Astrocyte of the spinal cord (primary cell): ENCODE measurements around the gene NOL6.
"Not testable (repeated sequence)": the region's sequence is repeated elsewhere in the genome, so short reads cannot be mapped to it uniquely, and the experiment has no call there.

Experiments used
- DNase-seq: peaks from one replicate; pipeline ENCODE4 v3.0.0; 2011; ENCODE audit warnings: low read depth, low spot score
- H3K4me3 ChIP-seq: 2 replicates; pipeline ENCODE4 v1.5.1; 2011; ENCODE audit warnings: low read depth, mild to moderate bottlenecking, low read length, moderate library complexity
- in situ Hi-C: cut with HindIII; loops from 2 replicates; pipeline ENCODE4 v1.10.0; 2017; ENCODE audit warnings: low sequenced_read_pairs
- TF ChIP-seq, protein P1 (sequence below): IDR thresholded peaks from 2 replicates; pipeline ENCODE4 v1.5.1; 2012; ENCODE audit warnings: low read depth, mild to moderate bottlenecking, low read length, inconsistent platforms

The NOL6 gene

GRCh38 chr9:33473643-33474352 lies at the start of gene NOL6:
TSS of gene NOL6 (minus strand) at chr9:33473924. CDS start at chr9:33473842, 82 bp downstream.
- peak within 1 kb of the TSS; percentile 85 for H3K4me3 ChIP-seq
- in situ Hi-C loops, result no loop called here
- DNase-seq, result peak; percentile 99
- TF ChIP-seq, protein P1, sequence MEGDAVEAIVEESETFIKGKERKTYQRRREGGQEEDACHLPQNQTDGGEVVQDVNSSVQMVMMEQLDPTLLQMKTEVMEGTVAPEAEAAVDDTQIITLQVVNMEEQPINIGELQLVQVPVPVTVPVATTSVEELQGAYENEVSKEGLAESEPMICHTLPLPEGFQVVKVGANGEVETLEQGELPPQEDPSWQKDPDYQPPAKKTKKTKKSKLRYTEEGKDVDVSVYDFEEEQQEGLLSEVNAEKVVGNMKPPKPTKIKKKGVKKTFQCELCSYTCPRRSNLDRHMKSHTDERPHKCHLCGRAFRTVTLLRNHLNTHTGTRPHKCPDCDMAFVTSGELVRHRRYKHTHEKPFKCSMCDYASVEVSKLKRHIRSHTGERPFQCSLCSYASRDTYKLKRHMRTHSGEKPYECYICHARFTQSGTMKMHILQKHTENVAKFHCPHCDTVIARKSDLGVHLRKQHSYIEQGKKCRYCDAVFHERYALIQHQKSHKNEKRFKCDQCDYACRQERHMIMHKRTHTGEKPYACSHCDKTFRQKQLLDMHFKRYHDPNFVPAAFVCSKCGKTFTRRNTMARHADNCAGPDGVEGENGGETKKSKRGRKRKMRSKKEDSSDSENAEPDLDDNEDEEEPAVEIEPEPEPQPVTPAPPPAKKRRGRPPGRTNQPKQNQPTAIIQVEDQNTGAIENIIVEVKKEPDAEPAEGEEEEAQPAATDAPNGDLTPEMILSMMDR, result no peak

DNA sequence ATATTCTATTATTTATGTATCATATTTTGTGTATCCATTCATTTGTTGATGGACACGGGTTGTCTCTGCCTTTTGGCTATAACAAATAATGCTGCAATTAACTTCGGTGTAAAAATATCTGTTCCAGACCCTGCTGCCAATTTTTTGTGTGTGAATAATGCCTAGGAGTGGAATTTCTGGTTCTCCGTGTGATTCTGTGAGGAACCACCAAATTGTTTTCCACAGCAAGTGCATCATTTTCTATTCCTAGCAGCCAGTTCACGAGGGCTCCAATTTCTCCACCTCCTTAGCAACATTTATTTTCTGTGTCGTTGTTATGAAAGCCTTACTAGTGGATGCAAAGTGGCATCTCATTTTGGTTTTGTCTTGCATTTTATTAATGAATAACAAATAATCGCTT lies 48.1 kb upstream of the NOL6 start:
- DNase-seq, H3K4me3 ChIP-seq, in situ Hi-C loops: not testable (repeated sequence)

- in situ Hi-C loops, H3K4me3 ChIP-seq: not testable (repeated sequence)
- DNase-seq, result peak; percentile 62
Observed at GRCh38 chr9:33517934-33518577, 44.3 kb upstream of the NOL6 start.

- in situ Hi-C loops, result no loop called here
- peak; percentile 47 for DNase-seq
- no peak overlapping the region for H3K4me3 ChIP-seq
- TF ChIP-seq, protein P1, result peak; percentile 62
Observed at GRCh38 chr9:33517373-33517772, 43.6 kb upstream of the NOL6 start.

- H3K4me3 ChIP-seq, in situ Hi-C loops, DNase-seq: not testable (repeated sequence)
Observed at GRCh38 chr9:33516397-33516796, 42.7 kb upstream of the NOL6 start.

DNA sequence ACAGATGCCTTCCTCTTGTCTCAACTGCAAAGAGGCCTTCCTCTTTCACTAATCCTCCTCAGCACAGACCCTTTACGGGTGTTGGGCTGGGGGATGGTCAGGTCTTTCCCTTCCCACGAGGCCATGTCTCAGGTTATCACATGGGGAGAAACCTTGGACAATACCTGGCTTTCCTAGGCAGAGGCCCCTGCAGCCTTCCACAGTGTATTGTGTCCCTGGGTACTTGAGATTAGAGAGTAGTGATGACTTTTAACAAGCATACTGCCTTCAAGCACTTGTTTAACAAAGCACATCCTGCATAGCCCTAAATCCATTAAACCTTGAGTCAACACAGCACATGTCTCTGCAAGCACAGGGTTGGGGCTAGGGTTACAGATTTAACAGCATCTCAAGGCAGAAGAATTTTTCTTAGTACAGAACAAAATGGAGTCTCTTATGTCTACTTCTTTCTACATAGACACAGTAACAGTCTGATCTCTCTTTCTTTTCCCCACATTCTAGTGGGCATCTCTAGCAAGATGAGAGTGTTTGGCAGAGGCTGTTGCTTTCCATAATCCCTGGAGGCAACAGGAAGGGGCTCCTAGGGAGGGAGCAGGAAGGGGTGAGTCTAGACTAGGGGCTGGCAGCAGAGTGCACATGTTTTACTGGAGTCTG lies 41.7 kb upstream of the NOL6 start:
- DNase-seq, in situ Hi-C loops, H3K4me3 ChIP-seq: not testable (repeated sequence)

GRCh38 chr9:33512535-33512934 lies 38.8 kb upstream of the NOL6 start:
- DNase-seq, H3K4me3 ChIP-seq, in situ Hi-C loops: not testable (repeated sequence)

DNA sequence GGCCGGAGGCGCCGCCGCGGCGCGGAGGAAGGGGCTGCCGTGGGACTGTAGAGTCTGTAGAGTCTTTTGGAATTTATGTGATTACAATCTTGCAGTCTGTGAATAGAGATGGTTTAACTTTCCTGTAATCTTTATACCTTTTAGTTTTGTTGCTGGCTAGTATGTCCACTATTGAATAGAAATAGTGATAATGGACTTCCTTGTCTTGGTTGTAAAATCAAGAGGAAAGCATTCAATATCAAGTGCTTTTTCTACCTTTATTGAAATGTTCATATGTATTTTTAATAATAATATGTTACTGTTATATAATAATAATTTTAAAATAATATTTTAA lies 37.4 kb upstream of the NOL6 start:
- in situ Hi-C loops, DNase-seq: not testable (repeated sequence)
- H3K4me3 ChIP-seq, result peak overlapping the region; percentile 53

DNA sequence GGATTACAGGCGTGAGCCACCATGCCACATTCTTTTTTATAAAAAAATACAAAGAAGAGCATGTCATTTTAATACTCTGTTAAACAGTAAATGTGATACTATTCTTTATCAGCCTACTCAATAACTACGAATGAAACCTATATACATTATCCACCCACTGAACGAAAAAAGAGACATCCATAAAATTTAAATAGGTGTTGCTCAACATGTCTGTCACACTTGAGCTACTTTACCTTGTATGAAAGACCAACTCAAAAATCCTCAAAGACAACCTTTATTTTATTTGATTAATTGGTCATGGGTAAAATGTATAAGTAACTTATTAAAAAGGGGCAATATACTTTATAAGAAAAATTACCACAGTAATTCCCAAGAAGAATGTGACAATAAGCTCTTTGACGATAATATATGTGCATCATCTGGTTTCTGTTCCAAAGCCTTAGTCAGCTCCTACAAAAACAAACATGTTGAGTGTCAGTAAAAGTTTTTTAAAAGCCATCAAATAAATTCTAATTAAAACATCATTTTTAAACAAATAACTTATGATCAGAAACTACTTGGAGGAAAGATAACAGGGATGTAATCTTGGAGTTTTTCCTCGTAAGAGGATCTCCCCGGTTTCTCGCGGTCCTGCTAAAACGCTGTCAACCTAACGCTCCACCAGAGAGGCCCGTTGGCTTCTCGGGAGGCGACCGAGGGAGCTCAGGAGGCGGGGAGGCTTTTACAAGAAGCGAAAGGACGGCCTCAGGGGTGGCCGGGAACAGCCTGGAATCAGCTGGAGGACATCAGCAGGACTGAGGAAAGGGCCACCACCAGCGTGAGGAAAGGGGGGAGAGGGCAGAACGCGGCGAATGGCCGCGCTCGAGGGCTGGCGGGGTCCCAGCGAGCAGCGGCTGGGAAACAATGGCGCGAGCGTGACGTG lies 36.8 kb upstream of the NOL6 start:
- TF ChIP-seq, protein P1, result no peak
- in situ Hi-C loops, result no loop called here
- DNase-seq, result peak; percentile 80
- peak overlapping the region; percentile 53 for H3K4me3 ChIP-seq
